Activated CD4-positive, alpha-beta T cell treated with anti-CD3 and anti-CD28 coated beads, Interleukin-2, amount 50 U/mL, for 1 hour (primary cell): ENCODE data around the gene NDOR1.
"Not testable (repeated sequence)": the region's sequence is repeated elsewhere in the genome, so short reads cannot be mapped to it uniquely, and the experiment has no call there.

Source experiments
- DNase-seq: peaks from one replicate; pipeline ENCODE4 v3.0.0-alpha.2; 2020

The NDOR1 gene

GRCh38 chr9:137233143-137233980 is 27.9 kb downstream of the NDOR1 start:
- no peak for DNase-seq

- no peak for DNase-seq
These were observed 28.7 kb downstream of the NDOR1 start for GRCh38 chr9:137234055-137234697.

DNA sequence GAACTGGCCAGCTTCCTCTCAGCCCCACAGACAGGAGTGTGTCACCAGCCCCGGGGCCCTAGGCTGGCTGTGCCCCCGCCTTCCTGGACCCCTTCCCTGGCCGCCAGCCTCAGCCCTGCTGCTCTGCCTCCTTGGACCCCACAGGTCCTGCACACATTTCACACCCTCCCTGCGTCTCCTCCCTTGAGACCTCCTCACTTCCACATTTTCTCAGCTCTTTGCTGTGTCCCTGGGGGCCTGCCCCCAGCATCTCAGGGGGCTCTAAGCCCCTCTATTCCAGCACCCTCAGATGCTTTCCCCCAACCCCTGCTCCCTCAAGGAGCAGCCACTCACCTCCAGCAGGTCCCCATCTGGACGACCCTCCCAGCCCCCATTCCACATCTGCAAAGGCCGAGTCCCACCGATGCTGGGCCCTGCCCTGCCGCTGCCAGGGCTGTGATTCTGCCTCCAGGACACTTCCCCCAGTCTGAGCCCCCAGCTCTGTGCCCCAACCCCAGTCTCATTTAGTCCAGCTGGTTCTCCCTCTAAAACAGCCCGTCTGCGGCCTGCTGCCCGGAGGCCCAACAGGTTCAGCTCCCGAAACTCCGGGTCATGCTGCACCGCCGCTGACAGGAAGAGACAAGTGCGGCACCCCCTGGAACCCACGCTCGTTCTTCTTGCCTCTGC is 29.4 kb downstream of the NDOR1 start:
- no peak for DNase-seq

DNA sequence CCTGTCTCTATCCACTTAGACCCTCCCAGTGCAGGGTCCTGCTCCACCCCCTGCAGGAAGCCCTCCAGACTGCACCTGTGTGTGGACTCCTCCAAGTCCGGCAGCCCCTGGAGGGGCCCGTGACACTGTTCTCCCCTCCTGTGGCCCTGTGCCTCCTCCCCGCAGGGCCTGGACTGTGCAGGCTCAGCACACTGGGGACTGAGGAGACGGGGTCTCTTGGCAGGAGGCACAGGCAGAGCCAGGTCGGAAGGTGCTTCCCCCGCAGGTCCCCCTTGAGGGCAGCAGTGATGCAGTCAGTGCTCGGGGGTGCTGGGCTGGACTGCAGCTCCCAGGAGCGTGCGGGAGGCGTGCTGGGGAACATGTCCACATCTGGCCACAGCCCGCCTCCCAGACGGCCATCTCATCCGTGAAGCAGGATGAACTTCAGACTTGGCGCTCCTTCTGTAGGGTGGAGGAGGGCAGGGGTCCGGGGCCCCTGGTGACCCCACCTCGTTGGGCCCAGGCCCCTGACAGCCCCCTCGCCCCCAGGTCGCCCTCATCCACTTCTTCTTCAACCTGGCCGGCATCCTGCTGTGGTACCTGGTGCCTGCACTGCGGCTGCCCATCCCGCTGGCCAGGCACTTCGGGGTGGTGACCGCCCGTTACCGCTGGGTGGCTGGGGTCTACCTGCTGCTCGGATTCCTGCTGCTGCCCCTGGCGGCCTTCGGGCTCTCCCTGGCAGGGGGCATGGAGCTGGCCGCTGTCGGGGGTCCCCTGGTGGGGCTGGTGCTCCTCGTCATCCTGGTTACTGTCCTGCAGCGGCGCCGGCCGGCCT is 30.1 kb downstream of the NDOR1 start:
- DNase-seq = no peak

DNA sequence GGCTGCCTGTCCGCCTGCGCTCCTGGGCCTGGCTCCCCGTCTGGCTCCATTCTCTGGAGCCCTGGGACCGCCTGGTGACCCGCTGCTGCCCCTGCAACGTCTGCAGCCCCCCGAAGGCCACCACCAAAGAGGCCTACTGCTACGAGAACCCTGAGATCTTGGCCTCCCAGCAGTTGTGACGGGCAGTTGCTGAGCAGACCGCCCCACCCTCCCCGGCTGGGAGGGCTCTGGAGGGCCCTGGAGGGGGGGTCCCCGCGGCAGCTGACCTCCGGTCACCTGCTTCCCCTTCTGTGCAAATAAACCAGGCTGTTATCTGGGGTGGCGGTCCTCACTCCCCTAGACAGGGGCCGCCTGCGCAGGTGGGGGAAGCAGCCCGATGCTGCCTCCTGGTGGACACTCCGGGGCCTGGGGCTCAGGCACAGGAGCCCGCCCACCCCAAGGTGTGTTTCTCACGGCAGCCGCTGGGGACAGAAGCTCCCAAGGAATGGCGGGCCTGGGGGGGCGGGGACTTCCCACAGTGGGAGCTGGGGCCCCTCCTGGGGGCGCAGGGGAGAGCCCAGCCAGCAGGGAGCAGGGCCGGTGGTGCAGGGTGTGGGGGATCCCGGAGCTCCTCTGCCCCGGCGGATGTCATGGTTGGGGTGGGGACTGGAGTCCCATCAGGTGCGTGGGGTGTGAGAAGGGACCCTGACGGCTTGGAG is 30.9 kb downstream of the NDOR1 start:
- peak; percentile 92 for DNase-seq

DNA sequence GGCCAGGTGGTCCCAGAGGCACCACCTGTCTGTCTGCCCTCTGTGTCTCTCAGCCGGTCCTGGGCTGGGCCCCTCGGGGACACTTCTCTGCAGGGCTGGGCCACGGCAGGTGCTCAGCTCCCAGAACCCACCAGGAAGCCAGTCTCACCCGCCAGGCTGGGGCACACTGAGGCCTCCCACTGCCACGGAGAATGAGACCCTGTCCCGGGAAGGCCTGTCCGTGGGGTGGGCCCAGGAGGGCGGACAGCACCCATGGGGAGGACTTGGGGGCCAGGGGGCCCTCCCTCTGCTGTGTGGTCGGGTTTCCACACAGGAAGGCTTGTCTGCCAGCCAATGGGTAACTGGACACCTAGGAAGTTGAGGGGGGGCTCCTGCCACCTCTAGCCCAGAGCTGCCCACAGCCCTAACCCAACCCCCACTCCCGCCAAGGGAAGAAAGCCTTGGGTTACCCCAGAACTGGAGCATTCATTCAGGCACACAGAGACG is 31.5 kb downstream of the NDOR1 start:
- DNase-seq = no peak

GRCh38 chr9:137237759-137238726 is 32.5 kb downstream of the NDOR1 start:
- no peak for DNase-seq

- not testable (repeated sequence) for DNase-seq
These were observed 34.2 kb downstream of the NDOR1 start for GRCh38 chr9:137239541-137240200.

- peak; percentile 54 for DNase-seq
These were observed 34.9 kb downstream of the NDOR1 start for GRCh38 chr9:137240318-137240840.

DNA sequence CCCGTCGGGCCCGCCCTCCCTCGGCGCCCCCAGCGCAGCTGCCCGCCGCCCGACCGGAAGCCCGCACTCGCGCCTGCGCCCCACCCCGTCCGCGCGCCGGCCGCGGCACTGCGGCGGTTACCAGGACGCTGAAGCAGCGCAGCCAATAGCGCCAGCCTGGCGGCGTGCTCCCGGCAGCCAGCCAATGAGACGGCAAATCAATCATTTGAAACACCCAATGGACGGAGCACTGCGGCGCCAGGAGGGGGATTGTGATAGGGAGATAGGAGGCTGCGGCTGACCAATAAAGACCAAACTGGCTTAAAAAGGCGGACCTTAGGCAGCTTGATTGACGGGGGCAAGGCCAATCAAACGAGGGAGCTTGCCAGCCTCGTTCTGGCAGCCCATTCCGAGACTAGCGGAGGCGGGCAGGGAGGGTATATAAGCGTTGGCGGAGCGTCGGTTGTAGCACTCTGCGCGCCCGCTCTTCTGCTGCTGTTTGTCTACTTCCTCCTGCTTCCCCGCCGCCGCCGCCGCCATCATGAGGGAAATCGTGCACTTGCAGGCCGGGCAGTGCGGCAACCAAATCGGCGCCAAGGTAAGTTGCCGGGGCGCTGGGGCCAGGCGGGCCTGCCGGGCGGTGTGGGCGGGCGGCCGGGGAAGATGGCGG is 35.5 kb downstream of the NDOR1 start, which contains the start of gene TUBB4B:
TUBB4B (plus strand) TSS at position 447 of the 649 bp plus-strand sequence; CDS start at position 521, 74 bp downstream.
- peak; percentile 96 for DNase-seq

DNA sequence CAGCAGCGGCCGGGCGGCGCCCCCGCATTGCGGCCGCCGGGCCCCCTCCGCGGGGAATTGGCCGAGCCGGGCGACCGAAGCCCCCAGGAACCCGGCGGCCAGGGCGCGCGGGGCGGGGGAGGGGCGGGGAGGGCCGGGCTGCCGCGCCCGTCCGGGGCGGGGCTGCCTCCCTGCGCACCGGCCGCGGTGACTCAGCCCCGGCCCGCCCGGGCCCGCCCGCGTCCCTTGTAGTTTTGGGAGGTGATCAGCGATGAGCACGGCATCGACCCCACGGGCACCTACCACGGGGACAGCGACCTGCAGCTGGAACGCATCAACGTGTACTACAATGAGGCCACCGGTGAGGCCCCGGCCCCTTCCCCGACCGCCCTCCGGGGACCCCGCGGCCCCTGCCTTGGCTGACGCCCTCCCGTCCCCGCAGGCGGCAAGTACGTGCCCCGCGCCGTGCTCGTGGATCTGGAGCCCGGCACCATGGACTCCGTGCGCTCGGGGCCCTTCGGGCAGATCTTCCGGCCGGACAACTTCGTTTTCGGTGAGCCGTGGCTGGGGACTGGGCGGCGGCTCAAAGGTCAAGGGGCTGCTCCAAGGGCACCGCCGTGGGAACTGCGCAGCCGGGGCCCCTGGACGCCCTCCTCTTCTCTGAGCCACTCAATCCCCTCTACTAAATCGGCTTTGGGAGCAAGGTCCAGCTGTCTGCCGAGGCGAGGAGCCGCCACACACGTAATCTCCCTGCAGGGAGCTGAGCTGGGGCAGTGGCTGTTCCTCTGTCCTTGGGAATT is 36.2 kb downstream of the NDOR1 start:
- peak; percentile 70 for DNase-seq

GRCh38 chr9:137242269-137243203 is 37.0 kb downstream of the NDOR1 start:
- no peak for DNase-seq

DNA sequence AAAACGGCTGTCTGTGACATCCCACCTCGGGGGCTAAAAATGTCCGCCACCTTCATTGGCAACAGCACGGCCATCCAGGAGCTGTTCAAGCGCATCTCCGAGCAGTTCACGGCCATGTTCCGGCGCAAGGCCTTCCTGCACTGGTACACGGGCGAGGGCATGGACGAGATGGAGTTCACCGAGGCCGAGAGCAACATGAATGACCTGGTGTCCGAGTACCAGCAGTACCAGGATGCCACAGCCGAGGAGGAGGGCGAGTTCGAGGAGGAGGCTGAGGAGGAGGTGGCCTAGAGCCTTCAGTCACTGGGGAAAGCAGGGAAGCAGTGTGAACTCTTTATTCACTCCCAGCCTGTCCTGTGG is 37.7 kb downstream of the NDOR1 start:
- not testable (repeated sequence) for DNase-seq

- no peak for DNase-seq
These were observed 38.4 kb downstream of the NDOR1 start for GRCh38 chr9:137243626-137244485.

- DNase-seq = no peak
These were observed 39.3 kb downstream of the NDOR1 start for GRCh38 chr9:137244486-137245449.
